ELR (cell line): ENCODE results near the gene DNAH7.

Source experiments
- DNase-seq: peaks from one replicate; pipeline ENCODE4 v3.0.0-alpha.2; 2015; ENCODE audit warnings: low read depth

The DNAH7 gene

GRCh38 chr2:196077821-196078220 is 9.2 kb upstream of the DNAH7 start:
- DNase-seq, result peak; percentile 63

GRCh38 chr2:196076778-196077568 is 8.3 kb upstream of the DNAH7 start:
- no peak for DNase-seq

GRCh38 chr2:196075196-196075595 is 6.6 kb upstream of the DNAH7 start:
- peak; percentile 44 for DNase-seq

GRCh38 chr2:196074631-196075030 is 6.0 kb upstream of the DNAH7 start:
- DNase-seq, result no peak

GRCh38 chr2:196073521-196073920 is 4.9 kb upstream of the DNAH7 start:
- DNase-seq, result no peak

- no peak for DNase-seq
Observed at GRCh38 chr2:196067088-196067382, 1.6 kb downstream of the DNAH7 start.

GRCh38 chr2:196066291-196067087 is 2.1 kb downstream of the DNAH7 start:
- peak; percentile 68 for DNase-seq

- no peak for DNase-seq
Observed at GRCh38 chr2:196063773-196064172, 4.9 kb downstream of the DNAH7 start.

GRCh38 chr2:196059491-196059960 is 9.1 kb downstream of the DNAH7 start:
- no peak for DNase-seq

GRCh38 chr2:196054631-196055030 is 14.0 kb downstream of the DNAH7 start:
- no peak for DNase-seq

GRCh38 chr2:196046123-196046917 is 22.3 kb downstream of the DNAH7 start:
- DNase-seq, result no peak

- no peak for DNase-seq
Observed at GRCh38 chr2:196041786-196042185, 26.9 kb downstream of the DNAH7 start.

- no peak for DNase-seq
Observed at GRCh38 chr2:196040218-196040617, 28.4 kb downstream of the DNAH7 start.

- DNase-seq, result no peak
Observed at GRCh38 chr2:196036442-196036841, 32.2 kb downstream of the DNAH7 start.

GRCh38 chr2:196018037-196018436 is 50.6 kb downstream of the DNAH7 start:
- DNase-seq, result no peak

GRCh38 chr2:196012314-196012713 is 56.3 kb downstream of the DNAH7 start:
- peak; percentile 6 for DNase-seq

GRCh38 chr2:196000551-196000950 is 68.1 kb downstream of the DNAH7 start:
- no peak for DNase-seq

- DNase-seq, result no peak
Observed at GRCh38 chr2:195998070-195998469, 70.6 kb downstream of the DNAH7 start.

- DNase-seq, result no peak
Observed at GRCh38 chr2:195995499-195995898, 73.1 kb downstream of the DNAH7 start.

- DNase-seq, result no peak
Observed at GRCh38 chr2:195993623-195994022, 75.0 kb downstream of the DNAH7 start.

GRCh38 chr2:195985741-195986140 is 82.9 kb downstream of the DNAH7 start:
- DNase-seq, result no peak

GRCh38 chr2:195984923-195985726 is 83.5 kb downstream of the DNAH7 start:
- peak; percentile 24 for DNase-seq
